GM21381 (cell line): ENCODE measurements around the gene CAMK2G.
"Not testable (repeated sequence)": the region's sequence is repeated elsewhere in the genome, so short reads cannot be mapped to it uniquely, and the experiment has no call there.

Experiments
- ATAC-seq: cut with Tn5 transposase; IDR thresholded peaks from one replicate; pipeline ENCODE4 v1.9.1; 2021; ENCODE audit warnings: mild to moderate bottlenecking, moderate library complexity; ENCODE audit not compliant: unreplicated experiment

CAMK2G gene

DNA sequence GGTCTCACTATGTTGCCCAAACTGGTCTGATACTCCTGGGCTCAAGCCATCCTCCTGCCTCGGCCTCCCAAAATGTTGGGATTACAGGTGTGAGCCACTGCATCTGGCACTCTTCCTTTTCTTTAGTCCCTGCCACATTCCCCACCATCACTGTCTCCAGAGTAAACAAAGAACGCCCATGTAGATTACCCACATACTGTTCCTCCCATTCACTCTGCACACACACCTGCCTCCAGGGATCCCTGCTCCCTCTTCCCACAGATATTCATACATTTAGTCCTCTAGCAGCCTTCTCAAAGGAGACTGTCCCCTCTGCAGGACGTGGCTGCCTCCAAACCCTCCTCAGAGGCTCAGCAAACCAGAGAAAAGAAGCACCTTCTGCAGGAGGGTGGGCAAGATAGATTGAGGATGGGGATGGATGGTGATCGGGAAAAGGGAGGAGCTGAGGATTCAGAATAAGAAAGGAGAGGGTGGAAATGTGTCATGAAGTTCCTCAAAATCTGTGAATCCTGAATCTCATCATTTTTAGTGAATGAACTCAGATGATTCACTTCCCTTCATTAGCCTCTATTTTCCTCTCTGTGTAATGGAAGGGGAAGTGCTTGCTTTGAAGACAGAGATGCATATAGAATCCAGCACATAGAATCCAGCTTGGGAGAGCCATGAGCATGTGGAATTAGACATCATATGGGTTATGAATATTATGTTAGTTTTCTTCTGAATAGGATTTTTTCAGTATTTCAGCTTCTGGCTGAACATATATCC, 31.1 kb upstream of the CAMK2G start:
- ATAC-seq: no peak

DNA sequence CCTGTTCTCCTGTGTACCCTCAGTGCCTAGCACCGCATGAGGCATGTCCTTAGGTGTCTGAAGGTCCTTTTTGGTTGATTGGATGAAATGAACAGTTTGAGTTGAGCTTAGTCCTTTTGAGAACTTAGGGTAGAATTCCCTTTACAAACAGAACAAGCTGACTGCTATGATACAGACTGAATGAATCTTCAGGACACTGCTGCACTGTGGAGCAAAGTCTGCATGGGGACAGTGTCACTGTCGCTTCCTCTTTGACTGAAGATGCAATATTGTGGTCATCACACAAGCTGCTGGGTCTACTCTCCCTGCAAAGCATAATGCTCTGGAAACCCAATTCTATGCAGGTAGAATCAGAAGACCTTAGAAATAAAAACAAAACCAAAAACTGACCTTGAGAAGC, 28.0 kb upstream of the CAMK2G start:
- ATAC-seq: no peak

DNA sequence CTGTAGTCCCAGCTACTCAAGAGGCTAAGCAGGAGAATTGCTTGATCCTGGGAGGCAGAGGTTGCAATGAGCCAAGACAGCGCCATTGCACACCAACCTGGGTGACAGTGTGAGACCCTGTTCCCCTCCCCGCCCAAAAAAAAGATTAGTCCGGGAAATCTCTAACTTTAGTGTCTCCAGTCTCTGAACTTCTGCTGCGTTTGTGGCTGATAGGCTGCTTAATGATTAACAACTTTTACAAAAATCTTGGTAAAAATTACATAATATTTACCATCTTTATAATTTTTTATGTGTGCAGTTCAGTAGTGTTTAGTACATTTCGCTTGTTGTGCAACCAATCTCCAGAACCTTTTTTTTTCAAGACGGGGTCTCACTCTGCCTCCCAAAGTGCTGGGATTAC, 26.9 kb upstream of the CAMK2G start:
- no peak for ATAC-seq

DNA sequence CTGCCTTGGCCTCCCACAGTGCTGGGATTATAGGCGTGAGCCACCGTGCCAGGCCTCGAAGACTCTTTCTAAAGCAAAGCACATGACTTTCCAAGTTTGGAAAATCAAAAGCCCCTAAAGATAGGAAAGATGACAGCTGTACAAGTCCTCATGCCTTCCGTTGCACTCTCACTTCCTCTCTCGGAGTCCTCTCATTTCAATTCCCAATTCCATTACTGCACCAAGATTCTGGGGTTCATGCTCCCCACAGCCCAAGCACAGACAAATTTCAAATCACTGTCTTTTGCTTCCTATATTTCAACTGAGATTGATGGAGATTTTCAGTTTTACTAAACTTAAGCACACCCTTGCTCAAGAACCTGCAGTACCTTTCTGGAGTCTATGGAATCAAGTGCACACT, 25.7 kb upstream of the CAMK2G start:
- ATAC-seq: no peak

DNA sequence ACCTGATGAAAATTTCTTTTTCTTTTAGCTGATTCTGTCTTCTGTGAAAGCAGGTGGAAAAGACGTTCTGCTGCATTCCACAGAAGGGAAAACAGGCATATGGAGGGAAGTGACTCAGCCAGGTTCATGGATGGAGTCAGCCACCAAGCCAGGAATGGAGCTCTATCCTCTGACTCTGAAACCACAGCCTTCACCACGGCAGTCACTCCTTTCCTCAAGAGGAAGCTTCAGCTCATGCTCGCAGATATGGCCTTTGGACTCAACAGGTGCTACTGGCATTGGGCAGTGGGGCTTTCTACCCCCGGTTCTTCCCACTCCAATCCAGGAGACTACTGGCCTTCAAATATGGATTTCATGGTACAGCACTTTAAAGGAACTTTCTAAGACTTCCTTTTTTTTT, 25.1 kb upstream of the CAMK2G start:
- no peak for ATAC-seq

DNA sequence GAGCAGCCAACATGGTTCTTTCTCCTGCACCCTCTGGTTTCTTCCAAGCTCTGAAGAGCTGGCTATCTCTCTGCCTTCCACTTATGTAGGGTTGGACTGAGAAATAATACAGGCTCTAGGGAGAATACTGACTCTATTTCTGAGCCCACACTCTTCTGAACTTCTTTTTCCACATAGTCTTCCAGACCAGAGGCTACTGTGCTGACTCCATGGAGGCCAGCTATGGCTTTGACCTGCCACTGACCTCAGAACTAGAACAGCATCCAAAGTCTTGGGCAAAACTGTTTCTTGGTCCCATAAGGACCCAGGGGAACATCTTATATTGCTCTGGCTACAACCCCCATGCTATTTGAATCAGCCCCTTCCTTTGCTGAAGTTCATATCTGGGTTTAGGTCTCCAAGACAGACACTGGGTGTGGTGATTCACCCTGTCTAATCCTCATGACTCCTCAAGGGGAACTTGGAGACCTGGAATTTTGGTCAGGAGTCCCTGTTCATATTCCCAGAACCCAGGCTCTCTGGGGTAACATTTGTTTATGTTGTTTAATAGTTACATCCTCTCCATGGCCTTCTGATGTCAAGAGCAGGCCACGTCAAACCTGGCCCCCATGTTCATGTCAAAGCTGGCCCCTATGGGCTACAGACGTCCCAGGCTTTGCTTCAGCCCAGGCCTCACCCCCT, 24.5 kb upstream of the CAMK2G start:
- ATAC-seq: no peak

DNA sequence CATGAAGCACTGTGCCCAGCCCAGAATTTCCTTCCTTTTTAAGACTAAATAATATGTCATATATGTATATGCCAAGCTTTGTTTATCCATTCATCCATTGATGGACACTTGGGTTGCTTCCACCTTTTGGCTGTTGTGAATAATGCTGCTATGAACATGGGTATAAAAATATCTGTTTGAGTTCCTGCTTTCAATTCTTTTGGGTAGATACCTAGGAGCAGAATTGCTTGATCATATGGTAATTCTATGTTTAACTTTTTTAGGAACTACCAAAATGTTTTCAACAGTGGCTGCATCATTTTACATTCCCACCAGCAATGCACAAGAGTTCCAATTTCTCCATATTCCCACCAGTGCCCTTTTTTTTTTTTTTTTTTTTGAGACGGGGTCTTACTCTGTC, 23.3 kb upstream of the CAMK2G start:
- no peak for ATAC-seq

DNA sequence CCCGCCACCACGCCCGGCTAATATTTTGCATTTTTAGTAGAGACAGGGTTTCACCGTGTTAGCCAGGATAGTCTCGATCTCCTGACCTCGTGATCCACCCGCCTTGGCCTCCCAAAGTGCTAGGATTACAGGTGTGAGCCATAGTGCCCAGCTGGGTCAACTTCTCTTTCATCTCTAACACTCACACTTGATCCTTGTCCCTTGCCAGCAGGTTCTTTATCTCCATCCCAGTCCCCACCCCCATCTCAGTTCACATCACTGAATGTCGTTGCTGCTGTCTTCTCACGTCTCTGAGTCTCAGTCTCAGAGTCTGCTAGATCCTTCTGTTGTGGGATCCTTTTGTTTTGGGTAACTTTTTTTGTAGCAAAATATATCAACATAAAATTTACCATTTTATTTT, 21.0 kb upstream of the CAMK2G start:
- ATAC-seq: not testable (repeated sequence)

DNA sequence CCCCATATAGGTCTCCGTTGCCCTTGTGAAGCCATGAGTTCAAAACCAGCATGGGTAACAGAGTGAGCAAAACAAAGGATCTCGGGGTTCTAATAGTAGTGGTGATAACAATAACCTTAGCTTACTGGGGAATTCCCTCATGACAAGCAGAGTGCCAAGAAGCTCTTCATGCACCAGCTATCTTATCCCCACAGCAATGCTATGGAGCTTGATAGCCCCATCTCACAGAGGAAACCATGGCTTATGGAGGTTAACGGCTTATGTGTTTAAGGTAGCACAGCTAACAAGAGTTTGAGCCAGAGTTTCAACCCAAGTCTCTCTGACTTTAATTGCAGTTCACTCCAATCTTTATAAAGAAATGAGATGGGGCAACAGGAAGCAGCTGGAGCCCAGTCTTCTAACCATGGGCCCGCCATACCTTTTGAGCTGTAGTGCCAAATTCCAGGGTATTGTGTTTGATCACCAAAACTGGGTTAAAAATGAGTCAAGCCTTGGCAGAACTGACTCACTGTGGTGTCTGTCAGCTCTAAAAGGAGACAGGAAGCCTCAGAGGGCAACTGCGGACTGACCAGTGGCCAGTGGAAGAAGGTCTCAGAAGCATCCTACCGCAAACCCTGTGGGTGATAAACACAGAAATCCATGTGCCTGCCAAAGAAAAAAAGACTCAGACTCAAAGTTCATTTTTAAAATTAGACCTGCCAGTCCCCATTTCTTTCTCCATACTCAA, 20.1 kb upstream of the CAMK2G start:
- no peak for ATAC-seq

DNA sequence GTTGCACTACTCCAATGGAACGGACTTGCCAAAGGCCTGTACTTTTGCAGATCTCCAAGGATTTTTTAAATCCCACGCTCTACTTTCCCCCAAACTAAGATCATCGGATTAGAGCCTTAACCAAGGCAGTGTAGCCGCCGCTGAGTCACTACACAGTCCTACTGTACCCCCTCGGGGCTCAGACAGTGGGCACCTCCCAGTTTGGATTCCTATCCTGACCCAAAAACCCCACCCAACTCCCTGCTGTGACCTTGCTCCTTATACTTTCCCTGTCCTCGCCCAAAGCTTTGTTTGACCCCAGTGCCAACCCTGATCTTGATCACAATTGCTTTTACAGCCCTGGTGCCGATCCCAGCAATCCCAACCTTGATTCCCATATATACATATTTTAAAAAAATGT, 19.1 kb upstream of the CAMK2G start:
- no peak for ATAC-seq

DNA sequence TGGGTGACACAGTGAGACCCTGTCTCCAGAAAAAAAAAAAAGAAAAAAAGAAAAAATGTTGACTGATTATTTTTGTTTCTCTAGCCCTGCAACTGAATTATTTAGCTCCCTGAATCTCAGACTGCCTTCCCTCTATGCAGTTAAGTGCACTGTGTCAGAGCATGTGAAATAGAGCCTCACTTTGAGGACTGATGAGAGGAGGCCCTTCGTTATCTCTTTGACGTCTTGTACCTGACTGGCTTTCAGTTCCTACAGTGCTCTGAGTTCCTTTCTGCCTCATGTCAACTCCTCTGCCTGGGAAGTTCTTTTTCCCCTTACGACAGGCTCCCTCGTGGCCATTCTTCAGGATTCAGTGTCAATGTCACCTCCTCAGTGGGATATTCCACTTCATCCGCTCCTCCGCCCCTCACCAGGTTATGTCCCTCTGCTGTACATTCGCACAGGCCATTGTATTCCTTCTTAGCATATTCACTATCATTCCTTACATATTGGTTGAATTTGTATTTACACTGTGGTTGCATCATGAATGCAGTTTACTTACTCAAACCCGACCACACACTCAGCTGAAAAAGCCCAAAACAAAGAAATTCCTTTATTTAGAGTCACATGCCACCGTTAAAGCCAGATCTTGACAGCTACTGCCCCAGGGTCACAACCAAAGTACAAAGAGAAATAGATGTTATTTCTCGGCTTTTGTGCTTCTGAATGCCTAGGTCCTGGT, 18.1 kb upstream of the CAMK2G start:
- no peak for ATAC-seq

DNA sequence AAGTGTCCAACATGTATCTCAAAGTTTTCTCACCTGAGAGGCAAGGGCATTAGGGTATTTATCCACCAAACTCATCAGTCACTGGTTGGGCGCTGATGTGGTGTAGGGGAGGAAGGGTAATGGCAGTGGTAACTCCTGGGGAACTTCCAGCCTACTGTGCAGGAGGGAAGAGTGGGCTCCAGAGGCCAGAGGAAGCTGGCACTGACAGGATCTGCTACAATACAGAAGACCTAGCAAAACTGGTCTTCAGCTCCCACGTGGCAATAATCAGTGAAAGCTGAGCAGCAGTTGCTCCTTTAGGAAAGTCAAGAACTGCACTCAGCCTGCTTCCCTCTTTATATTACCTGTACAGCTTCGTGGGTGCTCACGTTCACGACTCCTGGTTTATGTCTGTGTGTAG, 17.2 kb upstream of the CAMK2G start:
- no peak for ATAC-seq

DNA sequence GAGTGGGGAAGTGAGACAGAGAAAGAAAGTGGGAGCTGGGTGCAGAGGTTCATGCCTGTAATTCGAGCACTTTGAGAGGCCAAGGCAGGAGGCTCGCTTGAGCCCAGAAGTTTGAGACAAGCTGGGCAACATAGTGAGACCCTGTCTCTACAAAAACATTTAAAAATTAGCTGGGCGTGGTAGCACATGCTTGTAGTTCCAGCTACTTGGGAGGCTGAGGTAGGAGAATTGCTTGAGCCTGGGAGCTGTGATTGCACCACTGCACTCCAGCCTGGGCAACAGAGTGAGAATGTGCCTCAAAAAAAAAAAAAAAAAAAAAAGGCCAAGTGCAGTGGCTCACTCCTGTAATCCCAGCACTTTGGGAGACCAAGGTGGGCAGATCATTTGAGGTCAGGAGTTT, 16.5 kb upstream of the CAMK2G start:
- ATAC-seq: not testable (repeated sequence)

DNA sequence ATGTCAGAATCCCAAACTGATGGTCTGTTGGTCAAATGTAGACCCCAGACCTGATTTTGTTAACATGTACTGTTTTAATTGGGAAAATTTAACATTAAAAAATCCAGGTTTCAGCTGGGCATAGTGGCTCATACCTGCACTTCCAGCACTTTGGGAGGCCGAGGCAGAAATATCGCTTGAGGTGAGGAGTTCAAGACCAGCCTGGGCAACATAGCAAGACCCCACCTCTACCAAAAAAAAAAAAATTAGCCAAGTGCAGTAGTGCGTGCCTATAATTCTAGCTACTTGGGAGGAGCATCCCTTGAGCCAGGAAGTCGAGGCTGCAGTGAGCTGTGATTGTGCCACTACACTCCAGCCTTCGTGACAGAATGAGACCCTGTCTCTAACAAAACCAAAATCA, 15.9 kb upstream of the CAMK2G start:
- no peak for ATAC-seq

DNA sequence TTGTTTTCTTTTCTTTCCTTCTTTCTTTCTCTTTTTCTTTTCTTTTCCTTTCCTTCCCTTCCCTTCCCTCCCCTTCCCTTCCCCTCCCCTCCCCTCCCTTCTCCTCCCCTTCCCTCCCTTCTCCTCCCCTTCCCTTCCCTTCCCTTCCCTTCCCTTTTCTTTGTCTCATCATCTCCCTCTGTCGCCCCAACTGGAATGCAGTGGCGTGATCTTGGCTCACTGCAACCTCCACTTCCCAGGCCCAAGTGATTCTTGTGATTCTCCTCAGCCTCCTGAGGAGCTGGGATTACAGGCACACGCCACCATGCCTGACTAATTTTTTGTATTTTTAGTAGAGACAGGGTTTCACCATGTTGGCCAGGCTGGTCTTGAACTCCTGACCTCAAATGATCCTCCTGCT, 15.1 kb upstream of the CAMK2G start:
- not testable (repeated sequence) for ATAC-seq

DNA sequence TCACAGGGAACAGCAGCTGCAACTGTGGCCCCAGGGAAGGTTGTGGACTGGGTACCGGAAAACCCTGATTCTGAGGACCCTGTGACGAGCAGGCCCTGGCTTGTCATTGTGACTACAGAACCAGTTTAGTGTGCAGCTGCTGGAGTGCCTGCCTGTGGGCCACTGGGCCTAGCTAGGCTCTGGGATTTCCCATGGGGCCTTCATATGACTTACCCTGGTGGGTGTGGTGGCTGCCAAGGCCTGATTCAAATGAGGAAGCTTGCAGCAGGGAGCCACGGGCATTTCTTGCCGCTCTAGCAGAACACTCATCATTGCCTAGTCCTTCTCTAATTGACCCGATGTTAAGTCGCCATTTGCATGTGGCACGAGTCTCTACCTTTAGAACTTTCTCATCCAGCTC, 14.7 kb upstream of the CAMK2G start:
- ATAC-seq: no peak

DNA sequence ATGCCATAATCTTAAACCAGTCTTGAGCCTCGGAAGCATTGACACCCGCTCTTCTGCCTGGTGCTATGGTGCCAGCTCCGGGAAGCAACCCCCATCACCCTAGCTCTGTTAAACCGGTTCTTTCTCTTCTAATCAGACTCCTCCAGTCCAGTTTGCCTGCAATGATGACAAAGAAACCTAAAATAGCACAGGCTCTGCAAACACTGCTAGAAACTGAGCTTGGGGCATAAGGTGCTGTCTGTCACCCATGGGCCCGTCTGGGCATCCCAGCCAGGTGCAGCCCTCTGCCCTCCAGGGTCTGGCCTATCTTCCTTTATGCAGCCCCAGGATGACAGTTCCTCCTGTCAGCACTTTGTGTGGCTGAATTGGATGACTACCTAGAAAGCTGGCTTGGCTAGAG, 14.2 kb upstream of the CAMK2G start:
- ATAC-seq: no peak

DNA sequence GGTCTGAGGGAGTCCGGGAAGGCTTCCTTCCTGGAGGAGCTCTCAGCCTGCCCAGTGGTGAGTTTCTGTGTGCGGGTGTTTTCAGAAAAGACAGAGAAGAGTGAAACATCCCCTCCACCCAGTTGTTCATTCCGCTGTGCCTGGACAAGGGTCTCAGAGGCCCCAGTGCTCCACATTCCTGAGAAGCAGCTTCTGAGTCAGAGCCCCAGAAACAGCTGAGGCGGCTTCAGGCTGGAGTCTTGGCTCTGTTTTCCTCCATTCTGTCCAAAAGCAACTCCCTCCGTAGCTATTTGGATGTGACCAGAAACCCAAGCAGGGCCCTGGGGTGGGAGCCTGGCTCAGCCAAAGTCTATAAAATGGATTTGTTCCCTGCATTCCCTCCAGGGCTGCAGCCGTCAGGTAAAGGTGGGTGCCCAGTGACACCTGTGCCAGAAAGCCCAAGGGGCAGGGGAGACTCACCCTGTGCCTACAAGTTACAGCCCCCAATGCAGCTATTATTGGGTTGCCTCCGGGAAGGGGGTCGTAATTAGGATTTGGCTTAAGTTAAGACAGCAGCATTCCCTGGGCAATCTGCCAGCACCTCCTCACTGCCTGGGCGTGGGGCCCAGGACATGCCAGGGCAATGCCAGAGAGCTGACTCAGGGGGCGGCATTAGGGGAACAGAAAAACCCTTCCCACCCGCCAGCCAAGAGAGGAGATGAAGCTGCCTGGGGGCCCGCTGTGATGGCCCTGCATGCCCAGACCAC, 13.1 kb upstream of the CAMK2G start:
- no peak for ATAC-seq

DNA sequence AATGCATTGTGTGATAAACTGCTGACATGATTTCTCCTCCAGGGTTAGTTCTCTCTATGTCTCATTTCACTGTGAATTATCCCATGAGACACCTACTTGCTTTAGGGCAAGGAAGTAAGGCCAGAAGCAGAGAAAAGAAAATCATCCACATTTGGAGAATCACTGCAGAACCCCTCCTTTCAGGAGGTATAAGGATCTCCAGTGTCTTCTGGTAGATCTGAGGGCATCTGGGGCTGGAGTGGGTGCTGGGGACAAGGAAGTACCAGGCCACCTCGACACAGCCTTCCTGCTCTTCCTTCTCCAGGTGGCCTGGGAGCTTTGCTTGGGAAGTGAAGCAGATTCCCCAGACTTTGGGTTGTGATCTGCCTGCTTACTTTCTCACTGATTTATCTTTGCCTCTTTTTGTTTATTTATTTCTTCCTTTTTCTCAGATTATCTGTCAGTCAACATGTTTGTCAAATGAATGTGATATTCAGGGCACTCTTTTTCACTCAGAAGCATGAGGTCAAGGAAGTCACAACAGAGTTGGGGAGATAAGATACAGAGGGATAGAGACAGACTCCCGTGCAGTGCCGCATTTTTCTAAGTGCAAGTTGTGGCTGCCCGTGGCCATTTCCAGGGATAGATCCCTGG, 12.4 kb upstream of the CAMK2G start:
- no peak for ATAC-seq

DNA sequence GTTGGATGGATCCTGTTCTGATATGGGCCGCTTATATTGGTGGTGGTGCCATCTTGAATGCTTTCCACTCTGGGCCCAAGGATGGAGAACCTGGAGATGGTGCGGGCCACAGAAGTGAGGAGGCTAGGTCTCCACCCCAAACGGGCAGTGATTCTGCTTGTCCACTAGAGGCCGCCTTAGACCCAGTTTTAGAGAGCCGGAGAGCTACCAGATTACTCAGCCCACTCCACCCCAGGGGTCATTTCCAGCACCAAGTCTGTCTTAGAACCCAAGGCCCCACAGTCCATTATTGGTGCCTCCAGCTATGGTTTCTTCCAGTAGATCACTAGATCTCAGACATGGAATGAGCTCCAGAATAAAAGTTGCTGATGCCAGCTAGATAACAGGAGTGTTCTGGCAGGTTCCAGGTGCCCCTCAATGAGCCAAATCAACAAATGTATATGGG, 11.8 kb upstream of the CAMK2G start:
- ATAC-seq: no peak
